ENCODE measurements around the gene TBX10.
"Not testable (repeated sequence)": the region's sequence is repeated elsewhere in the genome, so short reads cannot be mapped to it uniquely, and the experiment has no call there.

The TBX10 gene

DNA sequence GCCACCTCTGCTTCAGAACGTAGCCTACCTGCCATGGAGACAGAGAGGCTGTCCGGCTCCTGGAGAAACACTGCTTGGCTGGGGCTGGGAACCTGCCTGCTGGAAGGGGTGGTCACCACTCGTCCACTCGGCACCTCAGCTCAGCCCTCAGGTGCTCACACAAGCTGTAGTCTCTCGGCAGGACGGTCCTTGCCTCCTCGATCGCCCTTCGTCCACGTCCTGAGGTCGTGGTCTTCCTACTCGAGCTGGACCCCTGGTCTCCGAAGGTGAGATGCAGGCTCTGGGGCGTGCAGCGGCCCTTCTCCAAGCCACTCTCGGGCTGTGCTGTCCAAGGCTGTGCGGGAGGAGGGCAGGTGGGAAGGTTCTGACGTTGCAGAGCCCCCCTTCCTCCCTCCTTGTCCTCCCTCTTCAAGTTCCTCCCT is at the start of gene TBX10:
TSS of gene TBX10 (minus strand) at position 326 of the 422 bp plus-strand sequence. CDS start at position 35, 291 bp downstream.
- no peak for DNase-seq (ENCODE audit: low spot score)

DNA sequence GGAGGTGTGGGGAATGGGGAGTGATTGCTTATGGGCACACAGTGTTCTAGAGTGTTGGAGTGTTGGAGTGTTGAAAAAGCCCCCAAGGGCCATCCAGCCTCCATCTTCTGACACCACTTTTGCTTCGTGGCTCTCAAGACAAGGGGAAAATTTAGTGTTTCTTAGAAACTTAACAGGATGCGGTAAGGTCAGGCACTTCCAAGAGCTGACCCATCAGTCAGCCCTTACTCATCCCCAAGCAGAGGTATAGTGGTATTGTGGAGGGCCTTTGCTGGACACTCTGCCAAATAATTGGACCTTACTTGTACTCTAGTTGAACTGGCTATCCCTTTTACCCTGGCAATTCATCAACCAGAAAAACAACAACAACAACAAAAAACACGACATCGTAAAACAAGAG is 49.6 kb upstream of the TBX10 start:
- DNase-seq (ENCODE audit: low spot score) = no peak

DNA sequence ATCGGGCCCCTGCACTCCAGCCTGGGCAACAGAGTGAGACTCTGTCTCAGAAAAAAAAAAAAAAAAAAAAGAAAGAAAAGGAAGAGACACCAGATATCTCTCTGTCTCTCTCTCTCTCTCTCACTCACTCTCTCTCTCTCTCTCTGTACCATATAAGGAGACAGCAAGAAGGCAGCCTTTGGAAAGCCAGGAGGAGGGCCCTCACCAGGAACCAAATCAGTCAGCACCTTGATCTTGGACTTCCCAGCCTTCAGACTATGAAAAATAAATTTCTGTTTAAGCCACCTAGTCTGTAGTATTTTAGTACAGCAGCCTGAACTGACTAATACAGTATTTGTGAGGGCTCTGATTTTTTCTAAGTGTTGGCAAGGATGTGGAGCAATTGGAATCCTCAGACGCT is 48.4 kb upstream of the TBX10 start:
- DNase-seq (ENCODE audit: low spot score) = no peak

DNA sequence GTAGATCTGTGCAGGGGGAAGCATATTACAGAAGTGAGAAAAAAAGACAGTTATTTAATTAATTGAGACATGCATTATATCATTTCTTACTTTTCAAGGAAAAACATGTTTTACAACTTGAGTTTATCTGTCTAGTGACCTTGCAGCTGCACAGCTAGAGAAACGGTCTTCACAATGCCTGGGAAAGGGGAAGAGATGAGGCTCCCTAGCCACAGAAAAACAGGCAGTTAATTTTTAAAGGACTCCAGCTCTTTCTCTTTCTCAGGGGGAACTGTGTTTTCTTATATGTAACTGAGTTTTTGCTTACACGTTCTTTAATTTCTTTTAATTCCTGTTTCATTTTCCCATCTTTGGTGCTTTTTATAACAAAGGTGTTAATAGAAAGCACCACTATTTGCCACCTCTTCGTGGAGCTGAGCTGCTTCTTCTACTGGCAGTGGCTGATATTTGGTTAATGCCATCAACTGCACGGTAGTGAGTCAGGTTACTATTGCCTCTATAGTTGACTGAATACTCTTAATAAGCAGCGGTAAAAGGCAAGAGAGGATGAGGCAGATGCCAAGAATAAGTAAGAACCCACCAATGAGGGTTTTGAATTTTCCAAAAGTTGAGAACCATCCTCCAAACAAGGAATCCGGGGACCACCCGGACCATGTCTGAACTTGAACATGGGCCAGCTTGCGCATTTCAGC is 46.2 kb upstream of the TBX10 start:
- not testable (repeated sequence) for DNase-seq (ENCODE audit: low spot score)

DNA sequence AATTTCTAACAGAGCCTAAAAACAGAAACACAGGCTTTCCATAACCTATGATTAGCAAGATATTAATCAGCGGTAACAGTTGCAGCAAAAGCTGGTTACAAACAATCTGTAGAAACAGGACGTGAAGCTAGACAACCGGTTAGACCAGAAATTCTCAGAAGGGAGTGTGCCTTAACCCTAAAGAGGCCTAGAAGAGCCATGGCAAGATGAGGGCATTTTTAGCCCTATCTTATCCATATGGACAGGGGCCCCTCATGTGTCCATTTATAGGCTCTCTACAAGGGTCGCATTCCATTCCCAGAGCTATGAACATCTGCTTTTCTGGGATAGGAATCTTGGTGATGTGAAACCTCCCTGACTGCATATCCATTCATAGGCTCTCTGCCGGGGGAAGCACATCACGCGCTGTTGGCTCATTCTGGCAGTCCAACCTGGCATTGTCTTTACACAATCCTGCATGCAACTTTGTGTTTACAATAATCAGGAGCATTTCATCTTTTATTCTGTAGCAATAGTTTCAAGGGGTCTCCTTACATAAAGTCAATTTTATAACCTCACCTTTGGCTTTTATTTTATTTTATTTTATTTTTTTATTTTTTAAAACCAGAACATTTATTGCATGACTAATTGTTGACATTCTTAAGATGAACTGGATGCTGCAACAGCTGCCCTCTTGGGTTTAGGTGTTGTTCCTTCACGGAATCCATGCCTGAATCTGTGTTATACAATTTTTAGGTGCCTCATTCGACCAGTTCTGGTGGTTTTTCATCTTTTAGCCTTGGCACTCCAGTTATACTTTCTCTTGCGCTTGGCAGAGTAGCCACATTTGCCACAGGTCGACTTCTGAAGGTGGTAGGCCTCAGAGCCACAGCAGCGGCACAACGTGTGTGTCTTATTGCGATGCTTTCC is 42.8 kb upstream of the TBX10 start:
- DNase-seq (ENCODE audit: low spot score) = not testable (repeated sequence)

DNA sequence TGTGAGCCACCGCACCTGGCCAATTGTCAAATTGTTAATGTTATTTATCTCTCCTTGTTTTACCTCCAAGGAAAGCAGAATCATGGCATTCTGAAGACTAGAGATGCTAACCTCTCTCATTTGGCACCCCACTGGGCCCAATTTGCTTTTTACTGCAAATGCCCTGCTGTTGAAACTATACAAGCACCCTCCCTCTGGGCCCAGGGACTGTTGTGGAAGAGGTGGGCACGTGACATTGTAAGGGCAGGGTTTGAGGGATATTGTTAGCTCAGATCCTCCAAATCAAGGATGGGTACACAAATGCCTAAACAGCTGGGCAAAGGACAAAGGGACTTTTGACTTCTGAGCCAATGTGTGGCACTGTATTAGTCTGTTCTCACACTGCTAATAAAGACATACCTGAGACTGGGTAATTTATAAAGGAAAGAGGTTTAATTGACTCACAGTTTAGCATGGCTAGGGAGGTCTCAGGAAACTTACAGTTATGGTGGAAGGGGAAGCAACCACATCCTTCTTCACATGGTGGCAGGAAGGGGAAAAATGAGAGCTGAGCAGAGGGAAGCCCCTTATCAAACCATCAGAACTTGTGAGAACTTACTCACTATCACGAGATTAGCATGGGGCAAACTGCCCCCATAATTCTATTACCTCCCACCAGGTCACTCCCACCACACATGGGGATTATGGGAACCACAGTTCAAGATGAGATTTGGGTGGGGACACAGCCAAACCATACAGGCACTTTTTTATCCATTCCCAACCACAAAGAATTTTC is 41.3 kb upstream of the TBX10 start:
- no peak for DNase-seq (ENCODE audit: low spot score)

DNA sequence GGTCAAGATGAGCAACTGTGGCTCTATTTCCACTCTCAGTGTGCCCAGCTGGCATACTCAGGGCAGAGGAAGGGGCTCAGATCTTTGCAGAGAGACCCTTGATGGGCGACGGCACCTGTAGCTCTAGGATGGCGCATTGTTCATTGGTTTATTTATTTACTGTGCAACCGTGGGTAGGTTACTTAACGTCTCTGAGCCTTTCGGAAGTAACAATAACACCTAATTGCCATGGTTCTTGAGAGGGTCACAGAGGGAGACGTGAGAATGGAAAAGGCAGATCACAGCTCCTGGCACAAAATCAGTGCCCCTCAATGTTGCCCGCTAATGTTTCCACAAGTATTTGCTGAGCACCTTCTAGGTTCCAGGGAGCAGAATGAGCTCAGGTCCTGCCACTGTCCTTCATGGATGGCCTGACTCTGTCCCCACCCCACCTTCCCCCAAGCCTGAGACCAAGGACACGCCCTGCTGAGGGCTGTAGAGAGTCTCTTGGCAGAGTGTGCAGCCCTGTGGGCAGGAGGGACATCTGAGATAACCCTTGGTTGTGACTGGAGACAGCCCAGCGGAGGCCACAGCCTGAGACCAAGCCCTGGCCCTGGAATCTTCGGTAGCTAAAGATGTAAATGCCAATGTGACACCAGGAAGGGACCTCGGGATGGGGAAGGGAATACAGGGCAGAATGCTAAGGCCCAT is 35.6 kb upstream of the TBX10 start:
- DNase-seq (ENCODE audit: low spot score) = no peak

DNA sequence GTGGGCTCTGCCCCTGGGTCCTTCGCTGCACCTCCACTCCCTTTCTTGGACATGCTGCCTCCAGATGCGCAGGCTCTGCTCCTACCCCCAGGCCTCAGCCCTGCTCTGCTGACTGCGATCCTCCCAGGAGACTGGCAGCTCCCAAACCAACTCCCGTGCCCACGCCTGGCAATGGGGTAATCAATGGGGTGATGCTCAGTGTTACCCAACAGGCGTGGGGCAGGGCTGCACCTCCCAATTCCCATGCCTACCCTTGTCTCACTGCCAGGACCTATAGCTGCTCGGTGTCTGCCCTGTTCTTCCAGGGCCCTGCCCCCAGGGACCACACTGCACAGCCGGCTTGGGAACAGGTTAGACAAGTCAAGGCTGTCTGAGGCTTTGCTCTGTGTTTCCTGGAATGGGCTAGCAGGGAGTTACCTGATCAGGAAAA is 34.9 kb upstream of the TBX10 start, which contains the start of gene ALDH3B2:
TSS of gene ALDH3B2 (minus strand) at position 182 of the 430 bp plus-strand sequence. CDS start 7,688 bp downstream, outside the sequence.
- no peak for DNase-seq (ENCODE audit: low spot score)

DNA sequence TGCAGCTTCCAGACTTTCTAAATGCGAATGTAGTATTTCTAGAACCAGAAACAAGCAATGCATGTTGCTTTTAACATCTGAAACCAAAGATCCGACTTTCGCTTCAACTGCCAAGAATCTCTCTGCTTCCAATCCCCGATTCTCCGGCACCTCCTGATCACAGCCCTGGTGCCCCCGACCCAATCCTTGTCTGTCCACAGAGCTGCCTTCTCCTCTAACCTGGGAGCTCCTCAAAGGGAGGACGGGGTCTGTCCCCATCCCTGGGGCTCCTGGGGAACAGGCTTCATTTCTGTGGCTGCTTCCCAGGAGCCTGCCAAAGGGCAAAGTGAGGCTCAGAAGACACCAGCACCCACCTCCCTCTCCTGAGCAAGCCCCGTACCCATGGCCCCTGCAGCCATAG is 34.3 kb upstream of the TBX10 start:
- DNase-seq (ENCODE audit: low spot score) = no peak

DNA sequence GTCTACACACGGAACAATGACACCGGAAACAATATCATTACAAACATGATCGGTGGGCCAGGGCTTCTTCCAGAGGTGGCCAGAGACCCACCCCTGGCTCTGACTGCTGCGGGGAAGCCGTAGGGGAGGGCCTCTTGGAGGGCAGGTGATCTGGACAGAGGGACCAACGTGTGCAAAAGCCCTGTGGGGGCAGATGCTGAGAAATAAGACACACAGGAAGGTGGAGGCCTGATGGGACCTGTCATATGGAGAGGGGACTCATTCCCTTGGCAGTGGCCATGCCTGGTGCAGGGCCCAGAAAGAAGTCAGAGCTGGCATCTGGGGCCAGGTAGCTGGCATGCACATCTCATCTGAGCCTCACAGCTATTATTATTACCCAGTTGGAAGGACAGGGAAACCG is 33.8 kb upstream of the TBX10 start:
- DNase-seq (ENCODE audit: low spot score) = no peak

DNA sequence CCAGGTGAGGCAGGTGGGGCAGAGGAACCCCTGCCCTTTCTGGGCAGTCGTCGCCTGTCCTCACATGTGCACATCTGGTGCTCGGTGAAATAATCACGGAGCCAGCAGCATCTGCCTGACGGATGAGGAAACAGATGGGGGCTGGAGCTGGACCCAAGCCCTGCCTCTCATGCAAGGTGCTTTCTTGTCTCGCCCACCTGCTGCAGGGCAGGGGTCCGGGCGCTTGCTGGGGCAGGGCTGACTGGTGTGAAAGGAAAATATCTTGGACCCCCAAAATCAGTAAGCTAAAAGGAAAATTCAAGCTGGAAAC is 31.6 kb upstream of the TBX10 start:
- no peak for DNase-seq (ENCODE audit: low spot score)

DNA sequence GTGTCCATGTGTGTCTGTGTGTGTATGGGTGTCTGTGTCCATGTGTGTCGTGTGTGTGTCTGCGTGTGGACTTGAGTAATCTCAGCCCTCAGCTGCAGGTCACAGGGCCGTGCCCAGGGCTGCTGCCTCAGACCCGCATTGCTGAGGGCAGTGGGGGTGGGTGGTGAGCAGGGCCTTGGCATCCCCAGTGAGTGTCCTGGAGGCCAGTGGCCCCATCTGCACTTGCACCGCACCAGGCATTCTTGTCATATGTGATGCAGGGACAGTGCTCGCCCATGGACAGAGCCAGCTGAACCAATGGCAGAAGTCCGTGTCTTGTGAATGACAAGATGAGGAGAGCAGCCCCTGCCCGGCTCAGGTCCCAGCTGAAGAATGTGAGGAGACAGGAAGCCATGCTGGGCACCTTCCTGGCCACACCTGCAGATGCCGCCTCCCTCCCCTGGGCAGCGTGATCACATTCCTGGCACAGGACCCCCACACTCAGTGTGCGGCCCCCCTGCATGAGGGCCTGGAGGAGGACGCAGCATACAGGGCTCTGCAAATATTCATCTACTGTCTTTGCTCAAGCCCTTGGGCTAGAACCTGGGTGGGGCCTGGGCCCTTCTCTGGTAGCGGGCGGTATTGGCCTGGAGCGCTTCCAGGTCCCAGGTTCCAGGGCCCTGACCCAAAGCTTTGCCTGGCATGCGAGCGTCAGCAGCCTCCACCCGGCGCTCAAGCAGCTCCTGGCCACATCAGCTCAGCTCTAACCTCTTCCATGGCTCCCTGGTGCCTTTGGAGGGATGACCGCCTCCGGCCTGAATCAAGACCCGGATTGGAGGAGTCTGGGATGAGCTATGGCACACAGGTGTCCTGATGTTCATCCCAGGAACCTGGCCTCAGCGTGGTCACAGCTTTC is 31.0 kb upstream of the TBX10 start:
- DNase-seq (ENCODE audit: low spot score) = no peak

DNA sequence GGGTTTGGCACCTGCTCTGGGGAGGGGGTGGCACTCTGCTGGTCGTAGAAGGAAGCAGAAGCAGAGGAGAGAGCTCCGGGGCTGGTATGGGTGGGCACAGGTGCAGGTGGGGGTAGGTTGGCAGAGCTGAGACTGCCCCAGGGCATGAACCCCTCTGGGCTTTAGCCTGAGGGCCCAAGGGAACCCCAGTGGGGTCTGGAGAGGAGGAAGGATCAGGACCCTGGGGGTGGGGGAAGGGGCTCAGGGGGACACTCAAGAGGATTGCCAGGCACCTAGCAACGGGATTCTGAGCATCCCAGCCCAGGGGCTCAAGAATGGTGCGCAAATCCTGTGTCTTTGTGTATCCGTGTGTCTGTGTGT is 28.6 kb upstream of the TBX10 start:
- no peak for DNase-seq (ENCODE audit: low spot score)

DNA sequence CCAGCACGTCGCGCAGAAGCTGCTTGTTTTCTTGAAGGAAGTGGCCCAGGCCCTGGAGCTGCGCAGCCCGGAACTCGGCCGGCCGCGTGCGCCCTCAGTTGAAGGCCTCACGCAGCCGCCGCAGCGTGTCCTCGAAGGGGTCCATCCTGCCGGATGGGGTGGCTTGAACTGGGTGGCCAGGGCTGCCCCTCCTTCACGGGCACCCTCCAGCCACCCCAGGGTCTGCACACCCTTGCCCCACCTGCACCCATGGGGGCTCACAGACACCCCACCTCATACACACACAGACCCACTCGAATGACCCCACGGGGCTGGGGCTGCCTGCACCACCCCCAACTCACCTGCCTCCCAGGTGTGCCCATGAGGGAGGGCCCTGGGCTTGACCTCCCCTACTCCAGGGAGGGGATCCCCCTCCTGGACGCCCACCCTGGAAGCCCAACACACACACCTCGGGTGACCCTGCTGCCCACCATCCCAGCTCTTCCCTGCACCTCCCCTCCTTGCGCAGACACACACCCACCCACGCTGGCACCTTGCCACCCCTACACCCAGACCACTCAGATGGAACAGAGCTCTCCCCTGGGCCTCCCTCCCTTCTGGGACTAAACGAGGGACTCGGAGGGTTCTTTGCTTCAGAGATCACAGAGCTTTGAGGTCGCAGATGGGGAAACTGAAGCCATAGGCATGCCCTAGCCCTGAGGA is 28.1 kb upstream of the TBX10 start:
- no peak for DNase-seq (ENCODE audit: low spot score)

DNA sequence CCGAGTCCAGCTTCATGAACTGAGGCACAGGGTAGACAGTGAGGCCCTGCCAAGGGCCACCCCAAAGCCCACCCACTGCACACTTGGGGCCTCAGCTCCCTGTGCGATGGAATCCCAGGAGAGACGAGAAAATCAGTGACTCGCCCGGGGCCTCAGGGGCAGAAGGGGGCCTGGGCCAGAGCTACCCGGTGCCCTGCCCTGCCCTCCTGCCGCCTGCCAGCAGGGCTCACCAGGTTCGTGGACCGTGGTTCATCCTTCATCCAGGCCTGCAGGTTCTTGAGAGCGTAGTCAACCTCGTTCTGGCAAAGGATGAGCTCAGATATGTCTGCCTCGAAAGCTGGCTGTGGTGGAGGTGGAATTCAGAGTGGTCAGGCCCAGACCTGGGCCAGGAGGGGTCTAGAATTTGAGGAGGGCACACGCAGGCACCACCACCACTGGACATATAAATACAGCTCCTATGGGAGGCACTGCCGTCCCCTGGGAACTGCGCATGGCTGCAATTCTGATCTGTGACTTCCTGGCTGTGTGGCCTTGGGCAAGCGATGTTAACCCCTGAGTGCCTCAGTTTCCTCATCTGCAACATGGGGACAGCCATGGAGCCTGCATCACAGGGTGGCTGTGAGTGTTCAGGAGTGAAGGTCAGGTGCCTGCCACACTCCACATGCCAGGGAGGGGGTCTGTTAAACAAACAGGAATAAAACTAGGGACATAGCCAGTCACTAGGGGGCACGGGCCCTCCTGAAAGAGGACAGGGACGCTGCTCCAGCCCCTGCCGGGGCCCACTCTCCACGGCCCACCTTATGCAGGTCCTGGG is 27.3 kb upstream of the TBX10 start:
- no peak for DNase-seq (ENCODE audit: low spot score)

DNA sequence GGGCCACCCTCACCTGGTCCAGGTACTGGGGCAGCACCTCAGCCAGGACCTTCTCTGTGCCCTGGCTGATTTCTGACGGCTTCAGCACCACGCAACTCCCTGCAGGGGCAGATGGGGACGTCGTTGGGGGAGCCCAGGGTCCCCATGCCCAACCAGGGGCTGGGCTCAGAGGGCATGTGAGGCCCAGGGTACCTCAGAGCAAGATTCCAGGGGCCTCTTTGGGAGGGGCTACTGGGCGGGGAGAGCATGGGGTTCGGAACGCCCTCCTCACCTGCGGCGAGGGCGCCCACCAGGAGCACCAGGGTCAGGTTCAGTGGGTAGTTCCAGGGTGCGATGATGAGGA is 26.7 kb upstream of the TBX10 start:
- no peak for DNase-seq (ENCODE audit: low spot score)

DNA sequence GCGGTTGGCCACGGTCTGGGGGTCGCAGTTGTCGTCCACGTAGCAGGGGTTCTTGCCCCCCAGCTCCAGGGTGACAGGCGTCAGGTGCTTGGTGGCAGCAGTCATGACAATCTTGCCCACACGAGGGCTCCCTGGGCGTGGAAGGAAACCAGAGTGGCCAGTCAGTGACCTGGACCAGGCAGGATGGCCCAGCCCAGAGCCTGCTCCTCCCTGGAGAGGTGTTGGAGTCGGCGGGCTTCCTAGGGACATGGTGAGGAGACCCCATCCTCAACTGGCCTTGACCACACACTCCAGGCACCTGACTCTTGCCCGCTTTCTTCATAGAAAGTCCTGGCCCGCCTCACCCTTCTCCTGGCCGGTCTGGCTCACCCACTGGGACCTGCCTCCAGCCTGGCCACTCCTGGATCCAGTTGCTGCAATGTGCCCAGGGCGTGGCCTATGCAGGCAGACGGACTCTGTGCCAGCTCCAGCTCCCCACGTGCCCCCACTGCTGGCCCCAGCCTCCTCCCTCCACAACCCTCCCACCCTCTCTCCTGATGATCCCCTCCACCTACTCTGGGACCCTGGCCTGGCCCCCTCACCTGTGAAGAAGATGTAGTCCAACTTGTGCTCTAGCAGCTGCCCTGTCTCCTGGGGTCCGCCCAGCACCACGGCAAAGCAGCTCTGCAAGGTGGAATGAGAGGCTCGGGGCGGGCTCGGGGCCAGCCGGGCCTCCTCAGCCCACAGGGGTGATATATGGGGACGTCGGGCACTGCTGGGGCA is 26.2 kb upstream of the TBX10 start:
- no peak for DNase-seq (ENCODE audit: low spot score)

DNA sequence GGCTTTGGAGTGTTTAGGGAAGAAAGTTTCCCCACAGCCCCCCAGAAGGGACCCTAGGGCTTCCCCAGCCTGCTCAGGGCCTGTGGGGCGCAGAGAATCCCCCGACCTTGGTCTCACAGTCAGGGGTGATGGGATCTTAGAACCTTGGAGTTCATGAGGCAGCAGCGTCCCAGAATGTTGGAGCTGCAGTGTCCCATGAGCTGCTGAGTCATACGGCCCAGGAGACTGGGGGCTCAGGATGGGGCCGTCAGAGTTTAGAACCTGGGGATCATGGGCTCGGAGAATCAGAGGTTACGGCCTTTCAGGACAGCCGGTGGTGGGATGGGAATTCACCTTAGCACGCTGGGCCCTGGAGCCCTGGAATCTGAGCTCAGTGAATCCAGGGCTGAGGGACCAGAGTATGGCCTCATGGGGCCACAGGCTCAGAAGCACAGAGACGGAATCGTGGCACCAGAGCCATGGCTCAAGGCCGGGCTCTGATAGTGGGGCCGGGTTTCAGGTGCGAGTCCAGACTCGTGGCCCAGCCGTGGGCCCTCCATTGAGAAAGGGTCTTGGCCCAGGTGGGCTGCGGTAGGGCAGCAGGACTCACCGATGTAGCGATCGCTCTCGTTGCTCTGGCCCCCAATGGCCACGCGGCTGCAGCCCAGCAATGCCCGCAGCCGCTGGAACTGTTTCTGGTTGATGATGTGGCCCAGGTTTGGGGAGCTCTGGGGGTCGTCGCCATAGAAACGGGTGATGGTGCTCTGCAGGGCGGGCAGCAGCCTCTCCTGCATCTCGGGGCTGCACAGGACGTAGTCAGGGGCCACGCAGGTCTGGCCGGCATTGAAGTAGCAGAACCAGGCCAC is 25.4 kb upstream of the TBX10 start:
- no peak for DNase-seq (ENCODE audit: low spot score)

Measured in activated CD4-positive, alpha-beta T cell treated with anti-CD3 and anti-CD28 coated beads, Interleukin-2, Interleukin-4, amounts not matched to agents 100 ng/mL and 50 ng/mL, durations not matched to agents 16 hours and 8 hours (primary cell).